CD14-positive monocyte (primary cell): Measurements from ENCODE around the gene SLC6A6. TPM values are rescaled to one million over a fixed set of nuclear protein-coding genes. Genes with fewer than 3 reads are reported as not detected.

ENCODE experiments used
- DNase-seq, 3 donors: peaks; one replicate each; pipeline ENCODE4 v3.0.0-alpha.2; 2011 to 2022
- H2AFZ ChIP-seq: 2 replicates; pipeline ENCODE4 v1.6.0; 2012; ENCODE audit warnings: mild to moderate bottlenecking, low read depth, low read length, inconsistent platforms; ENCODE audit not compliant: insufficient read depth, poor library complexity, severe bottlenecking
- H3K27ac ChIP-seq, 2 donors: 1 replicate in 1 of 2; 2 replicates in 1 of 2; pipeline ENCODE4 v1.5.1; 2012 to 2013; ENCODE audit warnings: low read length in 2 of 2, control low read depth in 1 of 2, inconsistent platforms in 1 of 2, low read depth in 1 of 2, mild to moderate bottlenecking in 1 of 2
- H3K27me3 ChIP-seq, 2 donors: one replicate each; pipeline versions ENCODE4 v1.6.0 to v1.6.1; 2011 to 2013; ENCODE audit warnings: low read length in 2 of 2; ENCODE audit not compliant: control insufficient read depth in 2 of 2, insufficient read depth in 2 of 2
- H3K36me3 ChIP-seq, 2 donors: replicated peaks in 1 of 2; 1 replicate in 1 of 2; 2 replicates in 1 of 2; pipeline versions ENCODE4 v1.5.1 to v1.6.1; 2012 to 2013; ENCODE audit warnings: low read length in 2 of 2, control low read depth in 1 of 2, inconsistent platforms in 1 of 2, mild to moderate bottlenecking in 1 of 2; ENCODE audit not compliant: insufficient read depth in 2 of 2, control insufficient read depth in 1 of 2
- H3K4me1 ChIP-seq, 2 donors: 1 replicate in 1 of 2; 2 replicates in 1 of 2; pipeline versions ENCODE4 v1.5.1 to v1.6.1; 2012 to 2013; ENCODE audit warnings: low read length in 2 of 2, control low read depth in 1 of 2, inconsistent platforms in 1 of 2, mild to moderate bottlenecking in 1 of 2, moderate library complexity in 1 of 2; ENCODE audit not compliant: insufficient read depth in 2 of 2, control insufficient read depth in 1 of 2
- H3K4me2 ChIP-seq: replicated peaks from 2 replicates; pipeline ENCODE3; 2012; ENCODE audit warnings: low read length, moderate library complexity, mild to moderate bottlenecking; ENCODE audit not compliant: poor library complexity, severe bottlenecking; ENCODE audit errors: extremely low read depth
- H3K4me3 ChIP-seq, 3 experiments: fragments of 200-600 bp in 1 of 3; sonication (generic) in 1 of 3; replicated peaks in 1 of 3; 1 replicate in 2 of 3; 2 replicates in 1 of 3; pipeline ENCODE4 v1.5.1; 2011 to 2013; ENCODE audit warnings: low read length in 3 of 3, mild to moderate bottlenecking in 3 of 3, control low read depth in 2 of 3, low read depth in 2 of 3, inconsistent platforms in 1 of 3, moderate library complexity in 1 of 3
- H3K79me2 ChIP-seq: 2 replicates; pipeline ENCODE4 v1.6.0; 2012; ENCODE audit warnings: mild to moderate bottlenecking, control low read depth, inconsistent platforms, low read length, moderate library complexity; ENCODE audit not compliant: insufficient read depth
- H3K9ac ChIP-seq: 2 replicates; pipeline ENCODE4 v1.6.0; 2017; ENCODE audit warnings: low read length, mild to moderate bottlenecking; ENCODE audit not compliant: insufficient read depth, poor library complexity, severe bottlenecking
- H3K9me3 ChIP-seq, 2 donors: replicated peaks in 1 of 2; 1 replicate in 1 of 2; 2 replicates in 1 of 2; pipeline versions ENCODE4 v1.5.1 to v1.6.1; 2012 to 2013; ENCODE audit warnings: low read length in 2 of 2, control low read depth in 1 of 2; ENCODE audit not compliant: control insufficient read depth in 1 of 2, insufficient read depth in 1 of 2
- H4K20me1 ChIP-seq: 2 replicates; pipeline ENCODE4 v1.6.0; 2012; ENCODE audit warnings: mild to moderate bottlenecking, low read length, control low read depth, moderate library complexity; ENCODE audit not compliant: insufficient read depth
- H3K27ac Mint-ChIP-seq, 7 donors: one replicate each; pipeline ENCODE4 v1.8.0; 2020; ENCODE audit warnings: mild to moderate bottlenecking in 7 of 7, mixed read lengths in 7 of 7, moderate library complexity in 6 of 7, inconsistent platforms in 2 of 7
- H3K27me3 Mint-ChIP-seq, 3 donors: one replicate each; pipeline ENCODE4 v1.8.0; 2021 to 2022; ENCODE audit warnings: low read depth in 3 of 3, mild to moderate bottlenecking in 3 of 3, mixed read lengths in 3 of 3, moderate library complexity in 3 of 3, inconsistent platforms in 1 of 3
- H3K36me3 Mint-ChIP-seq, 2 donors: one replicate each; pipeline ENCODE4 v1.8.0; 2020; ENCODE audit warnings: mixed read lengths in 2 of 2, inconsistent platforms in 1 of 2, mild to moderate bottlenecking in 1 of 2
- H3K4me1 Mint-ChIP-seq: one replicate; pipeline ENCODE4 v1.8.0; 2020; ENCODE audit warnings: mild to moderate bottlenecking, mixed read lengths
- H3K4me3 Mint-ChIP-seq, 2 donors: one replicate each; pipeline ENCODE4 v1.8.0; 2020; ENCODE audit warnings: mild to moderate bottlenecking in 2 of 2, mixed read lengths in 2 of 2, moderate library complexity in 1 of 2
- H3K9me3 Mint-ChIP-seq, 7 donors: one replicate each; pipeline ENCODE4 v1.8.0; 2020 to 2022; ENCODE audit warnings: mixed read lengths in 7 of 7, mild to moderate bottlenecking in 6 of 7, moderate library complexity in 6 of 7, inconsistent platforms in 2 of 7
- CTCF ChIP-seq: fragments of 200-600 bp; IDR thresholded peaks from one replicate; pipeline ENCODE4 v1.8.0; 2022; ENCODE audit warnings: antibody characterized with exemption, mild to moderate bottlenecking
- WGBS: methylation state at CpG from one replicate; pipeline ENCODE4 v1.1.5; 2013; ENCODE audit warnings: missing lambda C conversion rate; ENCODE audit not compliant: insufficient coverage; 5-methylcytosine and 5-hydroxymethylcytosine counted together
- intact Hi-C, 2 donors: fragments of 100-400 bp; cut with micrococcal nuclease; formaldehyde crosslinking; loops; one replicate each; pipeline versions ENCODE4 v1.15.0 to v1.15.1; 2023
- polyA plus RNA-seq, 3 donors: library from polyadenylated mRNA; depleted of rRNA in 1 of 3; unstranded in 2 of 3; stranded (reverse) in 1 of 3; fragments of 300-500 nt in 2 of 3; fragments of >200 nt in 1 of 3; fragmentation: Illumina TruSeq in 2 of 3; gene quantifications; 1 replicate in 2 of 3; 2 replicates in 1 of 3; pipeline ENCODE4 v1.2.3, GENCODE V29; 2012 to 2021

SLC6A6 gene
- polyA plus RNA-seq, 3 donors: 18.4 to 136 (median 24.5) TPM

- no peak overlapping the region for H3K27ac ChIP-seq
- Mint-ChIP-seq H3K36me3 (no peaks in the 10 kb centered on the region), H3K9me3 (peaks cover 0 to 1% (median 0%) of the 10 kb centered on the region in 7 donors), H3K27ac (no peak overlapping the region), H3K27me3 (peaks cover 0 to 1% (median 1%) of the 10 kb centered on the region in 3 donors), H3K4me1 (no peaks in the 10 kb centered on the region), H3K4me3 (no peak overlapping the region)
- no peak overlapping the region for H3K4me2 ChIP-seq
- H3K4me3 ChIP-seq: no peak overlapping the region
- no peaks in the 10 kb centered on the region for H3K4me1 ChIP-seq
- H3K27me3 ChIP-seq: no peaks in the 10 kb centered on the region
- DNase-seq: no peak
- no peaks in the 10 kb centered on the region for H3K79me2 ChIP-seq
- no peaks in the 10 kb centered on the region for H4K20me1 ChIP-seq
- H3K9me3 ChIP-seq: no peaks in the 10 kb centered on the region
- H3K36me3 ChIP-seq: no peaks in the 10 kb centered on the region
- WGBS: 80% methylated on average over 1 of the region's 1 CpG
- no peak overlapping the region for H3K9ac ChIP-seq
- H2AFZ ChIP-seq: no peak overlapping the region
- TF ChIP-seq CTCF: no peak
- intact Hi-C loops: no loop called here
Measured at GRCh38 chr3:14519406-14519805, 117.0 kb downstream of the SLC6A6 start.

GRCh38 chr3:14520149-14520548 is 117.7 kb downstream of the SLC6A6 start:
- intact Hi-C loops: no loop called here
- Mint-ChIP-seq H3K9me3 (no peaks in the 10 kb centered on the region), H3K36me3 (no peaks in the 10 kb centered on the region), H3K4me1 (no peaks in the 10 kb centered on the region), H3K27ac (no peak overlapping the region), H3K27me3 (peaks cover 1 to 2% (median 2%) of the 10 kb centered on the region in 3 donors), H3K4me3 (no peak overlapping the region)
- Histone ChIP-seq H3K4me2 (no peak overlapping the region), H3K9me3 (no peaks in the 10 kb centered on the region), H3K36me3 (no peaks in the 10 kb centered on the region), H4K20me1 (no peaks in the 10 kb centered on the region), H2AFZ (no peak overlapping the region), H3K27ac (no peak overlapping the region), H3K4me1 (no peaks in the 10 kb centered on the region), H3K27me3 (no peaks in the 10 kb centered on the region), H3K9ac (no peak overlapping the region), H3K79me2 (no peaks in the 10 kb centered on the region), H3K4me3 (no peak overlapping the region)
- no peak for TF ChIP-seq CTCF
- WGBS: 89% methylated on average over 12 of the region's 15 CpGs
- DNase-seq: no peak
